ENCODE measurements around the gene FOLR1. TPM values are rescaled to one million over a fixed set of nuclear protein-coding genes. Genes with fewer than 3 reads are reported as not detected.

Gene FOLR1
- total and polyA plus RNA-seq, 9 of the 15 experiments (the other 6 are each of a cell fraction or from before 2014, with no cell fraction given): 0.22 to 2.3 (median 1.0) TPM

DNA sequence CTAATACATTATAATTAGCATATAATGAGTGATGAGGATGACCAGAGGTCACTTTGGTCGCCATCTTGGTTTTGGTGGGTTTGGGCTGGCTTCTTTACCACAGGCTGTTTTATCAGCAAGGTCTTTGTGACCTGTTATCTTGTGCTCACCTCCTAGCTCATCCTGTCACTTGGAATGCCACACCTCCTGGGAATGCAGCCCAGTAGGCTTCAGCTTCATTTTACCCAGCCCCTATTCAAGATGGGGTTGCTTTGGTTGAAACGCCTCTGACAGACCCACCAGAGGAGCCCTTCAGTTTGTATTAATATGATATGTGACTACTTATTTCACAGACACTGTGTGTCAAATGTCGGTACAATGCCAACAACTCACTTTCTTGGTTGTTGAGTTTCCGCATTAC lies 36.2 kb upstream of the FOLR1 start:
- H2AFZ ChIP-seq (ENCODE audit: low read depth, low read length): 0 out of 2 replicates have a peak overlapping the region, but pooled peaks have one; percentile 9
- ChIA-PET CTCF (ENCODE audit: low intra/inter-chr PET ratio) (no interaction called here), POLR2A (no interaction called here)
- no peaks in the 10 kb centered on the region for H3K79me2 ChIP-seq (ENCODE audit: control insufficient read depth, insufficient read depth, low read length)
- H3K36me3 ChIP-seq (ENCODE audit: control insufficient read depth, insufficient read depth, low read length): no peaks in the 10 kb centered on the region
- H3K27ac ChIP-seq (ENCODE audit: extremely low read depth, low read depth, low read length): no peak overlapping the region
- no peak overlapping the region for H3K9ac ChIP-seq (ENCODE audit: insufficient read depth in 1 of 2, low read depth in 2 of 2, low read length in 2 of 2)
- H3K9me1 ChIP-seq (ENCODE audit: control insufficient read depth, insufficient read depth, low read length): no peaks in the 10 kb centered on the region
- intact Hi-C loops (cut with micrococcal nuclease) (no loop called here), in situ Hi-C loops (cut with MboI) (no loop called here)
- ATAC-seq: no peak
- DNase-seq (ENCODE audit: extremely low read depth in 1 of 4, low spot score in 3 of 4): no peak
- no peak for FAIRE-seq
- H3K4me2 ChIP-seq (ENCODE audit: insufficient read depth, low read length): no peak overlapping the region
- H3K4me3 ChIP-seq: no peak overlapping the region
- peaks cover 3 to 22% of the 10 kb centered on the region in 2 experiments; a peak in 4 of 5 replicates for H3K4me1 ChIP-seq (replicated peaks in 1 of 2; ENCODE audit: control insufficient read depth in 2 of 2, insufficient read depth in 2 of 2, low read length in 2 of 2)
- no TSS peak for BruUV-seq (replicated peaks)
- no peaks in the 10 kb centered on the region for H4K20me1 ChIP-seq (replicated peaks; ENCODE audit: control insufficient read depth, insufficient read depth, low read length)
- WGBS (ENCODE audit: insufficient coverage, low coverage, missing lambda C conversion rate): 55% methylated on average over 4 of the region's 4 CpGs
- no peaks in the 10 kb centered on the region for H3K9me3 ChIP-seq (replicated peaks; ENCODE audit: control insufficient read depth, insufficient read depth, low read depth, low read length)
- no peaks in the 10 kb centered on the region; a peak in 1 of 5 replicates for H3K27me3 ChIP-seq (ENCODE audit: control insufficient read depth in 2 of 2, insufficient read depth in 2 of 2, low read length in 2 of 2)
- TF ChIP-seq ZNF639 (CRISPR knock-in tag; conservative IDR thresholded peaks at IDR 0.05 in 1 of 2, IDR thresholded peaks at IDR 0.05 in 1 of 2) (0 out of 4 replicates have a peak, but pooled peaks of 1 of the 2 experiments have one; percentile 28), MECOM (CRISPR knock-in tag; IDR thresholded peaks at IDR 0.05) (0 out of 2 replicates have a peak, but pooled peaks have one; percentile 46), ZNF583 (CRISPR knock-in tag; IDR thresholded peaks at IDR 0.05) (peak; percentile 73; the same call in 1 of the 2 replicates), MGA (IDR thresholded peaks at IDR 0.05) (no peak), ZNF175 (CRISPR knock-in tag; IDR thresholded peaks at IDR 0.05; ENCODE audit: low read depth) (peak; percentile 61), HSF4 (CRISPR knock-in tag; IDR thresholded peaks at IDR 0.05; ENCODE audit: borderline replicate concordance) (peak; percentile 60; the same call in 1 of the 2 replicates)

Data from K562 (cell line).